ENCODE results near the gene CHCHD3. TPM values are rescaled to one million over a fixed set of nuclear protein-coding genes. Genes with fewer than 3 reads are reported as not detected.

The CHCHD3 gene
- total and polyA plus RNA-seq, 2 donors from 2014 or later = 53.9 to 77.3 TPM

GRCh38 chr7:132882714-132883428, 199.0 kb downstream of the CHCHD3 start:
- no peaks in the 10 kb centered on the region for H3K9me3 ChIP-seq (ENCODE audit: control insufficient read depth in 2 of 3, insufficient read depth in 1 of 3, low read length in 3 of 3)
- no peaks in the 10 kb centered on the region for H3K27me3 ChIP-seq (ENCODE audit: control insufficient read depth, insufficient read depth, low read length)
- FAIRE-seq (no peak), DNase-seq (no peak)
- H3K27ac ChIP-seq (ENCODE audit: low read depth in 2 of 2, low read length in 2 of 2) = no peak overlapping the region
- peaks cover 0 to 2% (median 0%) of the 10 kb centered on the region in 3 donors for H3K36me3 ChIP-seq (ENCODE audit: control insufficient read depth in 2 of 3, insufficient read depth in 3 of 3, low read length in 3 of 3)
- no peak overlapping the region for H3K4me3 ChIP-seq (ENCODE audit: low read length in 3 of 3)
- TF ChIP-seq, protein P1, sequence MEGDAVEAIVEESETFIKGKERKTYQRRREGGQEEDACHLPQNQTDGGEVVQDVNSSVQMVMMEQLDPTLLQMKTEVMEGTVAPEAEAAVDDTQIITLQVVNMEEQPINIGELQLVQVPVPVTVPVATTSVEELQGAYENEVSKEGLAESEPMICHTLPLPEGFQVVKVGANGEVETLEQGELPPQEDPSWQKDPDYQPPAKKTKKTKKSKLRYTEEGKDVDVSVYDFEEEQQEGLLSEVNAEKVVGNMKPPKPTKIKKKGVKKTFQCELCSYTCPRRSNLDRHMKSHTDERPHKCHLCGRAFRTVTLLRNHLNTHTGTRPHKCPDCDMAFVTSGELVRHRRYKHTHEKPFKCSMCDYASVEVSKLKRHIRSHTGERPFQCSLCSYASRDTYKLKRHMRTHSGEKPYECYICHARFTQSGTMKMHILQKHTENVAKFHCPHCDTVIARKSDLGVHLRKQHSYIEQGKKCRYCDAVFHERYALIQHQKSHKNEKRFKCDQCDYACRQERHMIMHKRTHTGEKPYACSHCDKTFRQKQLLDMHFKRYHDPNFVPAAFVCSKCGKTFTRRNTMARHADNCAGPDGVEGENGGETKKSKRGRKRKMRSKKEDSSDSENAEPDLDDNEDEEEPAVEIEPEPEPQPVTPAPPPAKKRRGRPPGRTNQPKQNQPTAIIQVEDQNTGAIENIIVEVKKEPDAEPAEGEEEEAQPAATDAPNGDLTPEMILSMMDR (IDR thresholded peaks at IDR 0.05; ENCODE audit: borderline replicate concordance, extremely low read depth, insufficient read depth) = no peak
- H3K4me1 ChIP-seq (ENCODE audit: control insufficient read depth in 2 of 3, insufficient read depth in 2 of 3, low read depth in 1 of 3, low read length in 3 of 3) = no peaks in the 10 kb centered on the region
- intact Hi-C loops (cut with DNase I) = no loop called here
- H3K9ac ChIP-seq (ENCODE audit: low read length in 3 of 3) = no peak overlapping the region

DNA sequence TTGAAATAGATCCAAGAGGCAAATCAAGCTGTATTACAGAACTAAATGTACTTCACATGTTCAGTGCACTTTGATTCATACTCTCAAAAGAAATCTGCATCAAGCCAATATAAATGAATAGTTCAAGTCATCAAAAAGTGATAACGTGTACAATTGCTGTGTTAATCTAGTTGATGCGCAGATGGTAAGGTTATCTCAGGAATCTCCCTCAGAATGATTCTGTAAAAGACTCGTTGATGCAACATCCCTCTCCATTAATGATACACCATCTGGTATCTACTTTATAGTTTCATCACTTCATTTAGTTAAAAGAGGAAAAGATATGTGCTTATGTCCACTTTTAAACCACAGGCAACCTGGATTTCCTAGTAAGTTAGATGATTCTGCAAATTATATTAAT, 200.6 kb downstream of the CHCHD3 start:
- intact Hi-C loops (cut with DNase I) = no loop called here
- Histone ChIP-seq H3K9ac (ENCODE audit: low read length in 3 of 3) (no peak overlapping the region), H3K9me3 (ENCODE audit: control insufficient read depth in 2 of 3, insufficient read depth in 1 of 3, low read length in 3 of 3) (no peaks in the 10 kb centered on the region), H3K27ac (ENCODE audit: low read depth in 2 of 2, low read length in 2 of 2) (no peak overlapping the region), H3K27me3 (ENCODE audit: control insufficient read depth, insufficient read depth, low read length) (no peaks in the 10 kb centered on the region), H3K4me3 (ENCODE audit: low read length in 3 of 3) (no peak overlapping the region), H3K36me3 (ENCODE audit: control insufficient read depth in 2 of 3, insufficient read depth in 3 of 3, low read length in 3 of 3) (peaks cover 0 to 2% (median 0%) of the 10 kb centered on the region in 3 donors), H3K4me1 (ENCODE audit: control insufficient read depth in 2 of 3, insufficient read depth in 2 of 3, low read depth in 1 of 3, low read length in 3 of 3) (no peaks in the 10 kb centered on the region)
- DNase-seq = no peak
- TF ChIP-seq, protein P1 (IDR thresholded peaks at IDR 0.05; ENCODE audit: borderline replicate concordance, extremely low read depth, insufficient read depth) = no peak
- FAIRE-seq = no peak

DNA sequence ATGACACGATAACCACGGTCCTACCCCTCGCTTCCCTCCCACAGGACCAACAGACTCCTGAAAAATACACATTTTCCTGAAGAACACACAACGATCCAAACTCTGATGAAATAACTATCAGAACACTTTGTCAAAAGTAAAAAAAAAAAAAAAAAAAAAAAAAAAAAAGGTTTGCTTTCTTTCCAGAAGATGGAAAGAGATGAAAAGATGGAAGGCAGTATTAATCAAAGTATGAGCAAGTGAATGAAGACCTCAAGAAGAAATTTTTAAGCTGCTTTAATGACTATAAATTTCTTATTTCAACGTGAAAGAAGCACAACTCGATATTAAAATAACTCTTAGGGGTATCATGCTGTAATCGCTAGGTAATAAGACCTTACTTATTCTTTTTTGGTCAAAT, 202.3 kb downstream of the CHCHD3 start:
- Histone ChIP-seq H3K9ac (ENCODE audit: low read length in 3 of 3) (no peak overlapping the region), H3K4me3 (ENCODE audit: low read length in 3 of 3) (no peak overlapping the region), H3K9me3 (ENCODE audit: control insufficient read depth in 2 of 3, insufficient read depth in 1 of 3, low read length in 3 of 3) (no peaks in the 10 kb centered on the region), H3K36me3 (ENCODE audit: control insufficient read depth in 2 of 3, insufficient read depth in 3 of 3, low read length in 3 of 3) (peaks cover 0 to 2% (median 0%) of the 10 kb centered on the region in 3 donors), H3K4me1 (ENCODE audit: control insufficient read depth in 2 of 3, insufficient read depth in 2 of 3, low read depth in 1 of 3, low read length in 3 of 3) (no peaks in the 10 kb centered on the region), H3K27ac (ENCODE audit: low read depth in 2 of 2, low read length in 2 of 2) (no peak overlapping the region), H3K27me3 (ENCODE audit: control insufficient read depth, insufficient read depth, low read length) (no peaks in the 10 kb centered on the region)
- DNase-seq = no peak
- TF ChIP-seq, protein P1 (IDR thresholded peaks at IDR 0.05; ENCODE audit: borderline replicate concordance, extremely low read depth, insufficient read depth) = no peak
- no peak for FAIRE-seq
- intact Hi-C loops (cut with DNase I) = no loop called here

All from kidney (tissue), 14 donors.